Calu3 (cell line): ENCODE measurements around the gene C16orf92. TPM values are rescaled to one million over a fixed set of nuclear protein-coding genes. Genes with fewer than 3 reads are reported as not detected.

Experiments
- BruUV-seq: library from RNA; stranded (reverse); fragments of 400-500 nt; replicated peaks from 2 replicates; lab custom pipeline; 2021; lab: Mats Ljungman, UMichigan
- CTCF ChIA-PET: fragments of 300-600 bp; sonication (Branson Sonifier 250); formaldehyde crosslinking; loops from one replicate; lab custom pipeline; 2022; ENCODE audit warnings: antibody characterized with exemption; lab: Charles Lee
- DNase-seq: peaks from one replicate; pipeline ENCODE4 v3.0.0; 2022
- H3K27ac Mint-ChIP-seq: one replicate; pipeline ENCODE4 v1.8.0; 2022; ENCODE audit warnings: mixed read lengths; ENCODE audit not compliant: unreplicated experiment
- H3K27me3 Mint-ChIP-seq: one replicate; pipeline ENCODE4 v1.8.0; 2022; ENCODE audit warnings: mixed read lengths; ENCODE audit not compliant: unreplicated experiment
- H3K36me3 Mint-ChIP-seq: one replicate; pipeline ENCODE4 v1.8.0; 2022; ENCODE audit warnings: mild to moderate bottlenecking, moderate library complexity, mixed read lengths; ENCODE audit not compliant: insufficient read depth, unreplicated experiment
- H3K4me1 Mint-ChIP-seq: one replicate; pipeline ENCODE4 v1.8.0; 2022; ENCODE audit warnings: mild to moderate bottlenecking, low read depth, mixed read lengths; ENCODE audit not compliant: unreplicated experiment
- H3K4me3 Mint-ChIP-seq: one replicate; pipeline ENCODE4 v1.8.0; 2022; ENCODE audit warnings: mild to moderate bottlenecking, low read depth, moderate library complexity, mixed read lengths; ENCODE audit not compliant: unreplicated experiment
- H3K9me3 Mint-ChIP-seq: one replicate; pipeline ENCODE4 v1.8.0; 2022; ENCODE audit warnings: low read depth, mixed read lengths; ENCODE audit not compliant: unreplicated experiment
- CTCF ChIP-seq: fragments of 200-600 bp; IDR thresholded peaks from one replicate; pipeline ENCODE4 v1.8.0; 2022; ENCODE audit warnings: antibody characterized with exemption; ENCODE audit not compliant: unreplicated experiment
- intact Hi-C: fragments of 100-400 bp; cut with micrococcal nuclease; formaldehyde crosslinking; loops from one replicate; pipeline ENCODE4 v1.10.0; 2022; ENCODE audit not compliant: unreplicated experiment
- total RNA-seq: library from RNA; stranded (reverse); gene quantifications from 2 replicates; pipeline ENCODE4 v1.2.3, GENCODE V29; 2022

The C16orf92 gene
- total RNA-seq, 1 experiment from 2014 or later = not detected

- CTCF ChIA-PET = interaction anchor here (0.7 to 1.6 kb wide), 6 partner anchors 10 to 157 kb away, joined by 3 to 6 read pairs (median 4); partner anchors contain the start of genes HIRIP3 and KCTD13
- Mint-ChIP-seq H3K4me1 (peaks cover 6% of the 10 kb centered on the region), H3K36me3 (peaks cover 53% of the 10 kb centered on the region), H3K27me3 (peaks cover 8% of the 10 kb centered on the region), H3K9me3 (no peaks in the 10 kb centered on the region), H3K4me3 (no peak overlapping the region), H3K27ac (no peak overlapping the region)
- peak; percentile 69 for DNase-seq
- intact Hi-C loops = loop anchor here (2.0 to 5.0 kb wide), 3 partner anchors 107 to 183 kb away; partner anchors contain the start of genes CDIPT, MVP and SEZ6L2
- no TSS peak for BruUV-seq
- TF ChIP-seq CTCF = peak; percentile 87
Measured at GRCh38 chr16:30005341-30006094, 17.5 kb upstream of the C16orf92 start.

- CTCF ChIA-PET = interaction anchor here (0.7 to 1.6 kb wide), 5 partner anchors 11 to 158 kb away, joined by 3 to 6 read pairs (median 4); partner anchors contain the start of gene HIRIP3
- H3K4me1 Mint-ChIP-seq = peaks cover 6% of the 10 kb centered on the region
- peaks cover 59% of the 10 kb centered on the region for H3K36me3 Mint-ChIP-seq
- intact Hi-C loops = loop anchor here (5.0 kb wide), 2 partner anchors 144 to 184 kb away; partner anchors contain the start of genes CDIPT and MVP
- H3K9me3 Mint-ChIP-seq = no peaks in the 10 kb centered on the region
- H3K27ac Mint-ChIP-seq = no peak overlapping the region
- no peak overlapping the region for H3K4me3 Mint-ChIP-seq
- H3K27me3 Mint-ChIP-seq = peaks cover 13% of the 10 kb centered on the region
- BruUV-seq = no TSS peak
- TF ChIP-seq CTCF = no peak
- DNase-seq = no peak
Measured at GRCh38 chr16:30006095-30006473, 16.9 kb upstream of the C16orf92 start.

- Mint-ChIP-seq H3K4me3 (no peak overlapping the region), H3K27ac (no peak overlapping the region), H3K9me3 (no peaks in the 10 kb centered on the region), H3K4me1 (peaks cover 9% of the 10 kb centered on the region), H3K36me3 (peaks cover 66% of the 10 kb centered on the region), H3K27me3 (peaks cover 17% of the 10 kb centered on the region)
- no peak for TF ChIP-seq CTCF
- no TSS peak for BruUV-seq
- intact Hi-C loops = loop anchor here (5.0 kb wide), 2 partner anchors 145 to 185 kb away; partner anchors contain the start of genes CDIPT and MVP
- DNase-seq = no peak
- CTCF ChIA-PET = interaction anchor here (0.7 kb wide), 1 partner anchor 34 kb away, joined by 3 read pairs; no protein-coding TSS in a partner anchor
Measured at GRCh38 chr16:30006659-30007377, 16.2 kb upstream of the C16orf92 start.

DNA sequence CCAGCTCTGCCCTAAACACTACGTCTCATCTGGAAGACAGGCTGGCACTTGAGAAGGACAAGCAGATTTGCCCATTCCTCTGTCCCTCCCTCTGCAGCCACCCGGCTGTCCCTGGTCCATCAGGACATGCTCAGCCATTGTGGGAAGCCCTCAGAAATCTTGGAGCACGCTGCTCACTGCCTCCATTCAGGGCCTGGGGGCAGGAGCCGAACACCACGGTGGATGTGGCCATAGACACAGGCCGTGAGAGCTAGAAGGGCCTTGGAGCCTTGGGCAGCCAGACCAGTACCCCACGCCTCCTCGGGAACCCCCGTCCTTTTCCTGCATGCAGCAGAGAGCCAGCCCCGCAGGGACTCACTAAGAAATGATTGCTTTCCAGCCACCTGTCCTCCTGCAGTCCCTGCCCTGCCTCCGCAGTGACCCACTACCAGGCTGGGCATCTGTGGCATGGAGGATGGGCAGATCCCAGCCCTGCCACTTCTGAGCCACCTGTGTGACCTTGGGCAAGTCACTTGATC lies 15.6 kb upstream of the C16orf92 start:
- no TSS peak for BruUV-seq
- H3K4me3 Mint-ChIP-seq = no peak overlapping the region
- DNase-seq = no peak
- no peaks in the 10 kb centered on the region for H3K9me3 Mint-ChIP-seq
- intact Hi-C loops = loop anchor here (5.0 kb wide), 2 partner anchors 145 to 185 kb away; partner anchors contain the start of genes CDIPT and MVP
- H3K36me3 Mint-ChIP-seq = peaks cover 71% of the 10 kb centered on the region
- TF ChIP-seq CTCF = no peak
- no peak overlapping the region for H3K27ac Mint-ChIP-seq
- H3K27me3 Mint-ChIP-seq = peaks cover 23% of the 10 kb centered on the region
- CTCF ChIA-PET = no interaction called here
- H3K4me1 Mint-ChIP-seq = peaks cover 7% of the 10 kb centered on the region
